ENCODE measurements around the gene NCOA4. TPM values are rescaled to one million over a fixed set of nuclear protein-coding genes. Genes with fewer than 3 reads are reported as not detected.

The NCOA4 gene
- polyA plus RNA-seq: 100 to 1,000 TPM; 188 to 323 (median 196) TPM

DNA sequence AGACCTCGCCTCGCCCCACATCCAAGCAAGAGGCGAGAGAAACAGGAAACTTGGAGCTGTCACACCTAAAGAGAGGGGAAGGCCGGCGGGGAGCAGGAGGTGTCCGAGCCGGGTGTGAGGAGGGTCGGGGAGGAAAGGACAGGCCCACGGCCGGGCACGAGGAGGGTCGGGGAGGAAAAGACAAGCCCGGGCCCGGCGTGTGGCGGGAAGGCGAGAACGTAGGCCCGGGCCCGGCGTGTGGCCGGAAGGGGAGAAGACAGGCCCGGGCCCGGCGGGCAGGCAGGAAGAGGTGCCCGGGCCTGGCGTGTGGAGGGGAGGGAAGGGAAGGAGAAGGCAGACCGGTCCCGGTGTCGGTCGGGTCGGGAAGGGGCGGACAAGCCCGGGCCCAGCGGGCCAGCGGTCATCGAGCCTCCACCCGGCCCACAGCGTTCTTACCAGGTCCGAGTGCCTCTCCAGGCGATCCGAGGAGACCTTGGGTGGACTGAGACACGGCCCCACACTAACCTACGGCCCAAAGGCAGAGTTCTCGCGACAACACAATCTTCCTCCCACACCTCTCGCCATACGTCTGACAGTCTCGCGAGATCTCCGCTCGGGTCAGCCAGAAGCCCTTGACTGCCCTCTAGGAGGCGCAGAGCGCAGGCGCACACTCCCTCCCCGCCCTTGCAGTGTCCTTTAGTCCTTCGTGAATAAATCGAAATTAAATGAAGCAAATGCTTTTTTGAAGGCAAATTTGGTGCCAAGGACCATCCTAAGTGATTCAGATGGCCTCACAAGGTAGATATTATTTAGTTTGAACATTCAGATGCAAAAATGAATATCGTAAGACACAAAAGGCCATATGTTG is at the start of gene NCOA4:
Gene NCOA4, minus strand, starts transcription at position 533 of the 847 bp plus-strand sequence. CDS start 13,943 bp downstream, outside the sequence.
- Mint-ChIP-seq H3K4me3 (peak within 1 kb of the TSS; percentile 87 to 99 (median 93)), H3K27ac (peak within 1 kb of the TSS; percentile 91 to 99 (median 96)), H3K36me3 (no peaks in the 10 kb centered on the region), H3K4me1 (peaks cover 54 to 59% of the 10 kb centered on the region in 2 donors), H3K9me3 (no peaks in the 10 kb centered on the region), H3K27me3 (ENCODE audit: low read depth in 3 of 3) (peaks cover 1 to 6% (median 6%) of the 10 kb centered on the region in 3 donors)
- peak; percentile 95 to 96 (median 96) for DNase-seq

DNA sequence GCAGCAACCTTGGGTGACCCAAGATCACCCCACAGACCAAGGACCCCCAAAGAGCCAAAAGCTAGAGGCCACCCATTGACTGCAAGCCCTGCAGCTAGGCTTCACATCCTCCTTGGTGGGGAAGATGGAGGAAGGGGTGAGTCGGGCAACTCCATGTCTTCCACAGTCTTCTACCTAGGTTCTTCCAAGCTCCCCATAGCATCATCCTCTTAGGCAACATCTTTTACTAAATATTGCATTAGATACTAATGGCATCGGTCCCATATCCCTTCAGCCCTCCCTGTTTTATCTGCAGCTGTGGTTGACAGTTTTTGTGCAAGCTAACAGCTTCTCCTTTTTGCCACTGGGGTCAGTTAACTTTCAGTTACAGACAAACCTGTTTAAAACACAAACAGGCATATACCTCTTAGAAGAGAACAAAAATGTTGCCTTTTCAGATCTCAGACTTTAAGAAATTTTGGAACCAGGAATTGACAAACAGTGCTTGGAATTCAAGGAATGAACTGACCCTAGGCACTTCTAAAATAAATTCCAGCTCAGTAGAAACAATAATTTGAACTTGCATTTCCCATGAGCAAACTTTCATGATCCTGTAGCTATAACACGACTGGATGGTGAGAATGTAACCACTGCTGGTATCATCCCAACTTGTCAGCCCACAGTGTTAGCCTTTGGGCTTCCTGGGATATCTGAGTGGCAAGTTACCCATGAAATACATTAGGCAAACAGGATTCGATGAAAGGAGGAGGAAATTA is 49.6 kb upstream of the NCOA4 start:
- peak overlapping the region in 5 of 6 donors; percentile 11 to 79 (median 63) for H3K27ac Mint-ChIP-seq
- peaks cover 0 to 2% (median 0%) of the 10 kb centered on the region in 6 donors for H3K9me3 Mint-ChIP-seq
- peak overlapping the region in 4 of 5 donors; percentile 13 to 68 (median 42) for H3K4me3 Mint-ChIP-seq
- peaks cover 33 to 44% of the 10 kb centered on the region in 2 donors for H3K4me1 Mint-ChIP-seq
- H3K36me3 Mint-ChIP-seq: no peaks in the 10 kb centered on the region
- H3K27me3 Mint-ChIP-seq (ENCODE audit: low read depth in 3 of 3): peaks cover 2 to 4% (median 2%) of the 10 kb centered on the region in 3 donors
- no peak for DNase-seq

DNA sequence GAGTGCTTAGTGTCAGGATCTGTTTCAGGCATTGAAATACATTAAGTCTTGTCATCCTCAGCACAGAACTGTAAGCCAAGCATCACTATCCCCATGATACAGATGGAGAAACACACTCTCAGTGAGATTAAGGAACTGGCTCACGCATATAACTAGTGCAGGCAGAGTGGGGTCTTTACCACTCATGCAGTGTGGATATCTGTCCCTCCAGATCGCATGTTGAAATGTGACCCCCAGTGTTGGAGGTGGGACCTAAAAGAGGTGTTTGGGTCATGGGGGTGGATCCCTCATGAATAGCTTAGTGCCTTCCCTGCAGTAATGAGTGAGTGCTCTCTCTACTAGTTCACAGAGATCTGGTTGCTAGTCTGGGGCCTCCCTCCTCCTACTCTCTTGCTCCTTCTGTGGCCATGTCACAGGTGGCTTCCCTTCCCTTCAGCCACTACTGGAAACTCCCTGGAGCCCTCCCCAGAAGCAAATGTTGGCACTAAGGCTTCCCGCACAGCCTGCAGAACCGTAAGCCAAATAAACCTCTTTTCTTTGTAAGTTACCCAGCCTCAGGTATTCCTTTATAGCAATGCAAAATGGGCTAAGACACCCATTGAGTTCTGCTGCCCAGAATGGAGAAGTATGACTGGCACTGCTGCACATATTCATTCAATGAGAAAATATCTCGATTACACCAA is 47.4 kb upstream of the NCOA4 start:
- H3K9me3 Mint-ChIP-seq: peaks cover 0 to 2% (median 0%) of the 10 kb centered on the region in 6 donors
- peak overlapping the region in 3 of 6 donors; percentile 21 to 63 (median 60) for H3K27ac Mint-ChIP-seq
- H3K4me3 Mint-ChIP-seq: peak overlapping the region in 1 of 5 donors; percentile 47
- H3K27me3 Mint-ChIP-seq (ENCODE audit: low read depth in 3 of 3): peaks cover 2 to 6% (median 4%) of the 10 kb centered on the region in 3 donors
- no peaks in the 10 kb centered on the region for H3K36me3 Mint-ChIP-seq
- DNase-seq: no peak
- H3K4me1 Mint-ChIP-seq: peaks cover 40 to 55% of the 10 kb centered on the region in 2 donors

DNA sequence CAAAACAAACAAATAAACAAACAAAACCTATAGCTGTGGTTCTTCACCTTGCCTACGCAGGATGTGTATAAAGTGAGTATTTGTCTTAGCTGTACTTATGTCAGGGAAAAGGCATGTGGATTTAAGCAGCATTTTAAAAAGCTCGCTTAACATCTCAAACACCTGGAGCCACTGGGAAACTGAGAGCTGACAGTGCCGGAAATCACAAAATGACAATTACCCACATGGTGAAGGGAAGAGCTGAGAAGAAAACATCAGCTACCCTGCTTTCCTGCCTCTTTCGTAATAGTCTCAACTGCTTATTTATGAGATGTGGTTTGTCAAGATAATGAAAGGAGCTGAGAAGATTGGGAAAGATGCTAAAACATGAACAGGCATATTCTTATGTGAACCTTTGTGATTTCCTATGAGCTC is 46.7 kb upstream of the NCOA4 start:
- Mint-ChIP-seq H3K27me3 (ENCODE audit: low read depth in 3 of 3) (peaks cover 2 to 6% (median 5%) of the 10 kb centered on the region in 3 donors), H3K4me1 (peaks cover 40 to 53% of the 10 kb centered on the region in 2 donors), H3K27ac (peak overlapping the region in 3 of 6 donors; percentile 21 to 63 (median 60)), H3K4me3 (peak overlapping the region in 2 of 5 donors; percentile 37 to 47), H3K36me3 (no peaks in the 10 kb centered on the region), H3K9me3 (peaks cover 0 to 2% (median 0%) of the 10 kb centered on the region in 6 donors)
- no peak for DNase-seq

DNA sequence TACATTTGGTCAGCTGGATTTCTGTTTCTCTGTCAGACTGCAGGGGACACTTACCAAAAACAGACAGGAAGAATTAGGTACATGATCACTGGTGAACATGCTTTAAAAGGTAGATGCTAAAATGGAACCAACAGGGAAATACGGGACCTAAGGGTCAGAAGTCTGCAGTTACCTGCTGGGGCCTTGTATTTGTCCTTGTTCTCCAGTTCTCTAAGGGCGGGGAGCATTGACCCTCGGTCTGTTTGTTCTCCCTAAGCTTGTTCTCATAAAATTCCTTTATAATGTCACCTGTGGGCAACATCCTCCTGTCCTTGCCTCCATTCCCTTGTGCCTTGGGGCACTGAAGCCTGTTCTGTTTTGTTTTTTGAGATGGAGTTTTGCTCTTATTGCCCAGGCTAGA is 45.4 kb upstream of the NCOA4 start:
- no peak overlapping the region for H3K4me3 Mint-ChIP-seq
- peaks cover 0 to 2% (median 0%) of the 10 kb centered on the region in 6 donors for H3K9me3 Mint-ChIP-seq
- no peak for DNase-seq
- H3K27me3 Mint-ChIP-seq (ENCODE audit: low read depth in 3 of 3): peaks cover 2 to 4% (median 2%) of the 10 kb centered on the region in 3 donors
- no peak overlapping the region for H3K27ac Mint-ChIP-seq
- peaks cover 37 to 40% of the 10 kb centered on the region in 2 donors for H3K4me1 Mint-ChIP-seq
- no peaks in the 10 kb centered on the region for H3K36me3 Mint-ChIP-seq

DNA sequence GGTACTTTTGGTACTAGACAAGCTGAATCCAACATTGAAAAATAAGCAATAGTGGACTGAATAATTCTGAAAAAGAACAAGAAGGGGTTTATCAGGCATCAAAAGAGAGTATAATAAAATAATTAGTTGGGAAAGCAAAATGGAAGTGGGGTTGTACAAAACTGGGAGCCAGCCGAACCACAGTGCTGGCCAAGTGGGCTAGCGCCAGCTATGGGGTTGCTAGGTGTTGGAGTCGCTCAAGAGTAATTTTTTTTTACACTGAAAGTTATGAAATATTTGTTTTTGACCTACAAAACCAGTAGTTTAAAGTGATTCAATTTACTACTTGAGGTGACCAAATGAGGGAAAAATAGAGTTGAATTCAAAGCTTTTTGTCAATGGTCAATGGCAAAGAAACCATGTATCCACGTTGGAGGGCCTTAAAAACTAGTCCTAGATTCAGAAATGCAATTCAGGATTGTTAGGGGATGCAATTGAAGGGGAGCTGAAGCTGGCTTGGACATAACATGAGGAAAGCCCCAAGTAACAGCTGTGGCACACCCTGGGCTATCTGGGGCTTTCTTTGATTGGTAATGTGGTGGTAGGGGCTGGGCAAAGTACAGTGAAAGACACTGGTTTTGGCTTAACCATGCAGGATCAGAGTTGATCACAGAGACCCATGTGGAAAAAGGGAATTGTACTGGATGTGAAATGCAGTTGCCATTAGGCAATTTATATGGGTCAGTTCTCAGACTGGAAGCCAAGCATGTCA is 43.9 kb upstream of the NCOA4 start:
- Mint-ChIP-seq H3K27ac (peak overlapping the region in 1 of 6 donors; percentile 17), H3K4me1 (peaks cover 26 to 27% of the 10 kb centered on the region in 2 donors)

DNA sequence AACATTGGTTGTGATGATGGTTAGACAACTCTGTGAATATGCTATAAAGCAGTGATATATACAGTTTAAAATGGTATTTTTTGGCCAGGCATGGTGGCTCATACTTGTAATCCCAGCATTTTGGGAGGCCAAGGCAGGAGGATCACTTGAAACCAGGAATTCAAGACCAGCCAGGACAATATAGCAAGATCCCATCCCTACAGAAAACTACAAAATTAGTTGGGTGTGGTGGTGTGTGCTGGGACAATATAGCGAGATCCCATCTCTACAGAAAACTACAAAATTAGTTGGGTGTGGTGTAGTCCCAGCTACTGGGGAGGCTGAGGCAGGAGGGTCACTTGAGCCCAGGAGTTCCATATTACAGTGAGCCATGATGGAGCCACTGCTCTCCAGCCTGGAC is 43.1 kb upstream of the NCOA4 start:
- H3K36me3 Mint-ChIP-seq: no peaks in the 10 kb centered on the region
- no peak for DNase-seq
- H3K4me1 Mint-ChIP-seq: peaks cover 23 to 27% of the 10 kb centered on the region in 2 donors
- no peak overlapping the region for H3K27ac Mint-ChIP-seq
- H3K27me3 Mint-ChIP-seq (ENCODE audit: low read depth in 3 of 3): peaks cover 3 to 5% (median 4%) of the 10 kb centered on the region in 3 donors
- H3K9me3 Mint-ChIP-seq: peaks cover 0 to 2% (median 0%) of the 10 kb centered on the region in 6 donors
- H3K4me3 Mint-ChIP-seq: no peak overlapping the region

More for the DNA sequence above, 43.9 kb upstream of the NCOA4 start:
- peaks cover 0 to 2% (median 0%) of the 10 kb centered on the region in 6 donors for H3K9me3 Mint-ChIP-seq
- peak overlapping the region in 1 of 5 donors; percentile 10 for H3K4me3 Mint-ChIP-seq
- H3K27me3 Mint-ChIP-seq (ENCODE audit: low read depth in 3 of 3): peaks cover 0 to 5% (median 4%) of the 10 kb centered on the region in 3 donors
- no peak for DNase-seq
- no peaks in the 10 kb centered on the region for H3K36me3 Mint-ChIP-seq

DNA sequence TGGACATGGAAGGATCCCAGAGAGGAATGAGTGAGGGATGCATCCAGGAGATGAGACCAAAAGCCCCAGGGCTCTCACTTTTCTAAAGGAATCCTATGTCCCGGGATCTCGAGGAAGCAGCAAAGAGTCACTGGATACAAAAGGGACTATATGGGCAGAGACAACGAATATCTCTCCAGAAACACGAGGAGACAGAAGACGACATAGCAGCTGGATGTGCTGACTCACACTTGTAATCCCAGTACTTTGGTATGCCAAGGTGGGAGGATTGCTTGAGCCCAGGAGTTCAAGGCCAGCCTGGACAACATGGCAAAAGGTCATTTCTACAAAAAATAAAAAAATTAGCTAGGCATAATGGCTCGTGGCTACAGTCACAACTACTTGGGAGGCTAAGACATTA is 40.3 kb upstream of the NCOA4 start:
- no peaks in the 10 kb centered on the region for H3K36me3 Mint-ChIP-seq
- peaks cover 9 to 11% of the 10 kb centered on the region in 2 donors for H3K4me1 Mint-ChIP-seq
- H3K27ac Mint-ChIP-seq: no peak overlapping the region
- peaks cover 0 to 2% (median 0%) of the 10 kb centered on the region in 6 donors for H3K9me3 Mint-ChIP-seq
- H3K4me3 Mint-ChIP-seq: no peak overlapping the region
- DNase-seq: no peak
- peaks cover 3 to 6% (median 5%) of the 10 kb centered on the region in 3 donors for H3K27me3 Mint-ChIP-seq (ENCODE audit: low read depth in 3 of 3)

DNA sequence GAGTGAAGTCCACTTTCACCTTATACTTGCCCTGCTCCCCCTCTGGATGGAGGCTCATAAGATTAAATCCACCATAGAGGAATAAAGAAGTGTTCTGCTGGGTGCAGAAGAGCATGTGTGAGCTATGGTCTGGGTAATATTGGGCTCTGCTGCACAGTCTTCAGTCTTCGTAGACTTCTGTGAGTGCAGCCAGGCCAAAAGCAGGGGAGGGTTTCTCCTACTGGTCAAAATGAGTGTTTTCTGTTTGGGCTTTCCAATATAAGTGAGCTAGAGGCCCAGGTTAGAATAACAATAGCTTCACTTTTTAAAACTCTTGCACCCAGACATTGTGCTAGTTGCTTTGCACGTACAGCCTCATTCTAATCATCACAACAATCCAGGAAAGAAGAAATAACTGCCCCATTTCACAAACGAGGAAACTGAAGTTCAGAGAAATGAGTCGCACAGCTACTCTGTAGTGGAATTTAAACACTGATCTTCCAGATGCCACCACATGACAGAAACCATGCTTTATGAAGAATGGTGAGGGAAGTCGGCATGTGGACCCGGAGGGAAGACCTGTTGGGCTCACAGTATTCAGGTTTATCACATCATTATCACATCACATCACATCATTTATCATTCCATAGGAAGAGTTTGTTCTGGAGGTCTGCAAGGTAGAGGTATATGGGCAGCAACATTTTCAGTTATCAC is 39.5 kb upstream of the NCOA4 start:
- H3K4me3 Mint-ChIP-seq: no peak overlapping the region
- peaks cover 3 to 6% (median 5%) of the 10 kb centered on the region in 3 donors for H3K27me3 Mint-ChIP-seq (ENCODE audit: low read depth in 3 of 3)
- H3K4me1 Mint-ChIP-seq: peaks cover 8 to 11% of the 10 kb centered on the region in 2 donors
- DNase-seq: no peak
- no peaks in the 10 kb centered on the region for H3K36me3 Mint-ChIP-seq
- H3K9me3 Mint-ChIP-seq: peaks cover 0 to 2% (median 0%) of the 10 kb centered on the region in 6 donors
- H3K27ac Mint-ChIP-seq: no peak overlapping the region

DNA sequence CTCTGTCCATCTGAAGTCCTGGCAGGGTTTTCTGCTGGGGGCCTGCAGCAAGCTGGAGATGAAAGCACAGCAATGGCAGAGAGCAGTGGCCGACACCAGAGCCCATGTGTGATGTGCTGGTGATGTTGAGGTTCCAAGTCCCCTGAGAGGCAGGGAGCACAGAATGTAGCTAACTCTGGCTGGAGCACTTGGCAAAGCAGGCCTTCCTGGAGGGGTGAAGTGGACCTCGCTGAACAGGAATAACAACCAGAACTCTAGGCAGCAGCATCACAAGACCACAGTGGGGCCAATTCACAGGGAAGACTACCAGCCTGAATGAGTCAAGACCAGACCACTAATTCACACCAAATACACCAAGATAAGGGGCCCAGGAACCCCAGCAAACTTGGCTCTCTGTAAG is 38.5 kb upstream of the NCOA4 start:
- DNase-seq: no peak
- H3K27ac Mint-ChIP-seq: no peak overlapping the region
- H3K4me3 Mint-ChIP-seq: no peak overlapping the region
- peaks cover 0 to 1% of the 10 kb centered on the region in 2 donors for H3K4me1 Mint-ChIP-seq
- H3K36me3 Mint-ChIP-seq: no peaks in the 10 kb centered on the region
- H3K9me3 Mint-ChIP-seq: peaks cover 0 to 2% (median 0%) of the 10 kb centered on the region in 6 donors
- peaks cover 3 to 7% (median 3%) of the 10 kb centered on the region in 3 donors for H3K27me3 Mint-ChIP-seq (ENCODE audit: low read depth in 3 of 3)

DNA sequence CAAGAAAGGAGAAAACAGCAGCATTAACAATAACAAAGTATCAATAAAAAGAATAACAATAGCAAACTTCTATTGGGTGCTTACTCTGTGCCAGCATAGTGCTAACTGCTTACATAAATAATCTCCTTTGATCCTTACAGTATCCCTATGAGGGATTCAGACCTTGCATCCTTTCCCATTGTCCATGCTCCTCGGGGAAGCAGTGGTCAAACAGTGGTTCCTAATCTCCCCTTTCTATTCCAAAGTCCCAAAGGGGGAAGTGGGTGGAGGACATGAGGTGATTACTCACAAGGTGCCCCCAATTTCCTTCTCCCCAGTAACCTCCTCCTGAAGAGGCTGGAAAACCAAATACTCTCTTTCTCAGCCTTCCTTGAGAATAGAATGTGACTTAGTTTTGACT is 37.7 kb upstream of the NCOA4 start:
- no peak overlapping the region for H3K27ac Mint-ChIP-seq
- H3K9me3 Mint-ChIP-seq: peaks cover 0 to 2% (median 0%) of the 10 kb centered on the region in 6 donors
- no peaks in the 10 kb centered on the region for H3K4me1 Mint-ChIP-seq
- H3K27me3 Mint-ChIP-seq (ENCODE audit: low read depth in 3 of 3): peaks cover 3 to 10% (median 3%) of the 10 kb centered on the region in 3 donors
- H3K36me3 Mint-ChIP-seq: no peaks in the 10 kb centered on the region
- H3K4me3 Mint-ChIP-seq: no peak overlapping the region
- DNase-seq: no peak

DNA sequence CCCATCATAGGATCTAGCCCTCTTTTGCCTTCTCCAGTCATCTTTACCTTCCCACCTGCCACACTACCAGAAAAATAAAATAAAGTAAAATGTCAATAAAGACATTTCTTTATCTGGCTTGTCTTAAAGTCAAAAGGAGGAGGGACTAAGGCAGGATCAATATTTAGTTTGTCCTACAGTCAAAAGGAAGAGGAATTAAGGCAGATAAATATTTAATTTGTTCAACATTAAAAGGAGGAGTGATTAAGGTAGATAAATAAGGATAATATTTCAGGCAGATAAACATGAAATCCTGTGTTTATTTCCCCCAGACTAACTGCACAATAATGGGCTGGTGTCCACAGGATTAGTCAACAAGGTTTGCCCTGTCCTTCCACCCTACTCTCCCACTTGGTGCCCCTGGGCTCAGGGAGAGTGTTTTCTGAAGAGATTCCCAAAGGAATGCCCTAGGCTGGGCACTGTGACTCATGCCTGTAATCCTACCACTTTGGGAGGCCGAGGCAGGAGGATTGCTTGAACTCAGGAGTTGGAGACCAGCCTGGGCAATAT is 33.9 kb upstream of the NCOA4 start:
- H3K27ac Mint-ChIP-seq: no peak overlapping the region

More for the DNA sequence above, 33.9 kb upstream of the NCOA4 start:
- no peaks in the 10 kb centered on the region for H3K9me3 Mint-ChIP-seq
- no peaks in the 10 kb centered on the region for H3K4me1 Mint-ChIP-seq
- peaks cover 0 to 7% (median 5%) of the 10 kb centered on the region in 3 donors for H3K27me3 Mint-ChIP-seq (ENCODE audit: low read depth in 3 of 3)
- no peak overlapping the region for H3K4me3 Mint-ChIP-seq
- no peak for DNase-seq
- no peaks in the 10 kb centered on the region for H3K36me3 Mint-ChIP-seq

Measured in immature natural killer cell (primary cell).